ENCODE results near the gene NEK4.

GRCh38 chr3:52688266-52688665 lies 82.5 kb downstream of the NEK4 start:
- no peak for TF ChIP-seq CTCF (IDR thresholded peaks at IDR 0.05)
- no peak for TF ChIP-seq POLR2A (IDR thresholded peaks at IDR 0.05)
